SH-SY5Y (cell line): ENCODE data around the gene FAM177A1.

Experiments used
- GATA2 ChIP-seq: IDR thresholded peaks from 2 replicates; pipeline ENCODE4 v1.6.1; 2011; ENCODE audit warnings: mild to moderate bottlenecking, low read depth, low read length
- GATA3 ChIP-seq: IDR thresholded peaks from 2 replicates; pipeline ENCODE4 v1.6.1; 2011; ENCODE audit warnings: low read depth, mild to moderate bottlenecking, low read length, moderate library complexity

DNA sequence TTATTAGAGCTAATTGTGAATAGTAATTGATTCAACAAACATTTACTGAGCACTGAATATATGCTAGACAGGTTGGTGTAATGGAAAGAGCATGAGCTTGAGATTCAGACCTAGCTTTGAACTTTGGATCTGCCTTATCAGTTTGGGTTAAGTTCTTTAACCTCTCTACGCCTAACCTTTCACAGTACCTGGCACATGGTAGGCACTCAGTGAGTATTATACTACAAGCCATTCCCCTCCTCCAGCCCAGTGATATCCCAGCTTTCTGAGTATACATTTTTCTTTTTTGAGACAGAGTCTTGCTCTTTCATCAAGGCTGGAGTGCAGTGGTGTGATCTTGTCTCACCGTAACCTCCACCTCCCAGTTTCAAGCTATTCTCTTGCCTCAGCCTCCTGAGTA is 32.0 kb downstream of the FAM177A1 start:
- TF ChIP-seq GATA2 (no peak), GATA3 (no peak)
